GM10847 (cell line): ENCODE data around the gene PSTPIP2.

Experiments
- POLR2A ChIP-seq: IDR thresholded peaks from 2 replicates; pipeline ENCODE4 v1.6.1; 2011; ENCODE audit not compliant: insufficient read length; ENCODE audit errors: extremely low read depth

Gene PSTPIP2, protein sequence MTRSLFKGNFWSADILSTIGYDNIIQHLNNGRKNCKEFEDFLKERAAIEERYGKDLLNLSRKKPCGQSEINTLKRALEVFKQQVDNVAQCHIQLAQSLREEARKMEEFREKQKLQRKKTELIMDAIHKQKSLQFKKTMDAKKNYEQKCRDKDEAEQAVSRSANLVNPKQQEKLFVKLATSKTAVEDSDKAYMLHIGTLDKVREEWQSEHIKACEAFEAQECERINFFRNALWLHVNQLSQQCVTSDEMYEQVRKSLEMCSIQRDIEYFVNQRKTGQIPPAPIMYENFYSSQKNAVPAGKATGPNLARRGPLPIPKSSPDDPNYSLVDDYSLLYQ

DNA sequence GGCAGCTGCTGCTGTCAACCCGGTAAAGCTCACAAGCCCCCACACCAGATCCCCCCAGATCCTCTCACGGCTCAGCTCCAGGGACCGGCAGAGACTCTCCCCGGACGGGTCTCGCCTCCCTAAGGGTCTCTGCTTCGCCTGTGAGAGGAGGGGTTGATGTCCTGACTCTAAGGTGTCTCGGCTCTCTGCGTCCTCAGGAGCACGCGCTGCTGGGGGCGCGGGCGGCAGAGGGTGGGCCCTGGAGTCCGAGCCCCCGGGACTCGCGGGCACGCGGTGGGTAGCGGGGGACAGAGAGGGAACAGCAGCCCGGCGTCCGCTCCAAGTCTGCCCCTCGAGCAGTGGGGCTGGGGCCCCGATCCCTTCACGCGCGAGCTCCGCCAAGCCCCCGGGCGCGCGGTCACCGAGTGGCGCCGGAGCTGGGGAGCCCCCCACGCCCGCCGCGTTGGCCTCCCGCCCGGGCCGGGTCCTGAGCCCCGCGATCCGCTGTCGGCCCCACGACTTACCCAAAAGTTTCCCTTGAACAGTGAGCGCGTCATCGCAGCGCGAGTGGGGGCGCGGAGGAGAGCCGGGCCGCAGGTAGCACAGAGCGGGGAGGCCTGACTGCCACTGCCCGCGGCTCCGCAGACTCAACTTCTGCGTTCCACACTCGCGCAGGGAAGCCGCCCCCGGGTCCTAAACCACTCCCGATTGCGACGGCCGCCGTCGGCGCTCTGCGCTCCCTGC lies at the start of gene PSTPIP2:
TSS of gene PSTPIP2 (minus strand) at position 608 of the 723 bp plus-strand sequence. CDS start at position 536, 72 bp downstream.
- TF ChIP-seq POLR2A = no peak

DNA sequence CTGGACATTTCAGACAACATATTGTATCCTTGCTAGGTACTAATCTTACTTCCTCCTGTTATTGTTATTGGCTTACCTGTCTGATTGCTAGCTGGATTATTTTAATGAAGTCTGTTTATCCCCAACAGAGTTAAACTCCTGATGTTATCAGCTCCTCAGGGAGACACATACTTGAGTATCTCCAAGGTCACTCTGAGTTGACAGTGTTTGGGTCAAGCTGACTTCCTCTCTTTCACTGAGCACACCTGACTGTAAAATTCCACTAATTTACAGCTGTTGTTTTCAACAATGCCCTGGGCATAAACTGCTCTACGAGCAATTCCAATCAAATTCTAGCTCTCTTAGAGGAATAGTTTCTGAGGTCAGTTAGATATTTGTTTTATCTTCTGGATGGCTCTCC lies 41.7 kb upstream of the PSTPIP2 start:
- no peak for TF ChIP-seq POLR2A

DNA sequence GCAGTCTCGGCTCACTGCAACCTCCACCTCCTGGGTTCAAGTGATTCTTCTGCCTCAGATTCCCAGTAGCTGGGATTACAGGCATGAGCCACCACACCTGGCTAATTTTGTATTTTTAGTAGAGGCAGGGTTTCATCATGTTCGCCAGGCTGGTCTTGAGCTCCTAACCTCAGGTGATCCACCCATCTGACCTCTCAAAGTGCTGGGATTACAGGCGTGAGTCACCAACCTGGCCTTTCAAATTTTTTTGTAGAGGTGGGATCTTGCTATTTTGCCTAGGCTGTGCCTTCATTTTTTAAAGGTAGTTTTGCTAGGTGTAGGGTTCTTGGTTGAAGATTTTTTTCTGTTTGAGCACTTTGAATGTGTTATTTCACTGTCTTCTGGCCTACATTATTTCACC lies 38.3 kb upstream of the PSTPIP2 start:
- TF ChIP-seq POLR2A = no peak

DNA sequence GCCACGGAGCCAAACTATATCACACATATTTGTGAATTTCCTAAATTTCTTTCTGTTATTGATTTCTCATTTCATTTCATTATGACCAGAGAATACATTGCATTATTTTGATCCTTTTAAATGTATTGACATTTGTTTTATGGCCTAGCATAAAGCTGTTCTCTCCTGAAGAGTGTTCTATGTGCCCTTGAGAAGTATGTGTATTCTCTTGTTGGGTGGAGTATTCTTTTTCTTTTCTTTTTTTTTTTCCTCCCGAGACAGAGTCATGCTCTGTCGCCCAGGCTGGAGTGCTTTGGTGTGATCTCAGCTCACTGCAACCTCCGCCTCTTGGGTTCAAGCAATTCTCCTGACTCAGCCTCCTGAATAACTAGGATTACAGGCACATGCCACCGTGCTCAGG lies 37.3 kb upstream of the PSTPIP2 start:
- TF ChIP-seq POLR2A = no peak

DNA sequence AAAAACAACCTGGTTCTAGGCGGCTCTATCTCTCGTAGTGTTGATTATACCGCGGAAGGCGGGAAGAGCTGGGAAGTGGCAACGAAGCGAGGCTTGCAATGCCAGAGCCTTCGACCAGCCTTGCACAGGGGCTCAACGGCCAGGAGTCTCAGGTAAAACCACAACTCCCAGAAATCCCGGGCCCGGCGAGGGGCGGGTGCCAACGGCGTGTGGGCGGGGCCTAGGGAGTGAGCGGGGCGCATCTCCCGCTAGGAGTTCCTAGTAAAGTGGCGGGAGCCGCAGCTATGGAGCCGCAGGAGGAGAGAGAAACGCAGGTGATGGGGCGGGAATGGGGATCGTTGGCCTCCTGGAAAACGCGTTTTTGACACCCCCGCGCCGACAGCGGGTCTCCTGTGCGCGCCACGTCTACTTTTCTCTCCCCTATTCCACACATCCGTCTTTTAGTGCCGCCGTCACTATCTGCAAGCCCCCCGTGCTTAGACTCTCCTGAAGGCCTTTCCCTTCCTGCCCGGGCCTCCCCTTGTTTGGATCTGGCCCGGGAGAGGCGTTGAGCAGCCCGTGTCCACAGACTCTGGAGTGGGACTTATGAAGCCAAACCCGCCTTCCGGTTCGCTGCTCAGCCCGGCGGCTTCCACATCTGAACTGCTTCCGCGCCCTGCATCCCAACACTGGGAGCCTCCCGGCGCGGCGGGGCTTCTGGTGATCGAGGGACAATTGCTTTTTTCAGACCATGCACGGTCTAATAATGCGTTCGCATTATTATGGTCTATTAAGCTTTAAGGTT lies 32.3 kb upstream of the PSTPIP2 start, which contains the start of gene HAUS1:
TSS of gene HAUS1 (plus strand) at position 258 of the 784 bp plus-strand sequence. CDS start at position 285, 27 bp downstream.
- peak; percentile 43 for TF ChIP-seq POLR2A

DNA sequence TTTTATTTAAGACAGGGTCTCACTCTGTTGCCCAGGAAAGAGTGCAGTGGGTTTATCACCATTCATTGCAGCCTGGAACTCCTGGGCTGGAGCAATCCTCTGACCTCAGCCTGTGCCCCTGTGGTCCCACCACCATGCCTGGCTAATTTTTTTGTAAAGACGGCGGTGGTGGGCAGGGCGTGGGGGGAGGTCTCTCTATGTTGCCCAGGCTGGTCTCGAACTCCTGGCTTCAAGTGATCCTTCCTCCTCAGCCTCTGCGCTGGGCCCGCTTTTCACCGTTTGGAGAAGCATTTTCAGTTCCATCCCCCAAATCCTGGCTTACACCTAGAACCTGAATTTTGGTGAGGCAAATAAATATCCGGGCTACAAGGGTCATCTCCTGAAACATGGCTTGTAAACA lies 27.4 kb upstream of the PSTPIP2 start:
- no peak for TF ChIP-seq POLR2A

DNA sequence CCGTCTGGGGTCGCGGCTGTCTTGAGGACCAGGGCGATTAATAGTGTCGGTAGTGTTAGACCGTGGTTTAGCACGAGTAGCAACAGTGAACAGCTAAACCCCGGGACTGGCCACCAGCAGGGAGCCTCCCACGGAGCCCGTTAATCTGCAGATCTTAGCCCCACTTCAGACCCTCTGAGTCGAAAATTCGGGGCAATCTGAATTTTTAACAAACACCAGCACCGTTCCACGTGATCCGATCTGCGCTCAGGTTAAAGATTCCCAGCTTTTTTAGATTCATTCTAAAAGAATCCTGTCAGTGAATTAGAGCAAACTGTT lies 26.5 kb upstream of the PSTPIP2 start:
- TF ChIP-seq POLR2A = no peak

DNA sequence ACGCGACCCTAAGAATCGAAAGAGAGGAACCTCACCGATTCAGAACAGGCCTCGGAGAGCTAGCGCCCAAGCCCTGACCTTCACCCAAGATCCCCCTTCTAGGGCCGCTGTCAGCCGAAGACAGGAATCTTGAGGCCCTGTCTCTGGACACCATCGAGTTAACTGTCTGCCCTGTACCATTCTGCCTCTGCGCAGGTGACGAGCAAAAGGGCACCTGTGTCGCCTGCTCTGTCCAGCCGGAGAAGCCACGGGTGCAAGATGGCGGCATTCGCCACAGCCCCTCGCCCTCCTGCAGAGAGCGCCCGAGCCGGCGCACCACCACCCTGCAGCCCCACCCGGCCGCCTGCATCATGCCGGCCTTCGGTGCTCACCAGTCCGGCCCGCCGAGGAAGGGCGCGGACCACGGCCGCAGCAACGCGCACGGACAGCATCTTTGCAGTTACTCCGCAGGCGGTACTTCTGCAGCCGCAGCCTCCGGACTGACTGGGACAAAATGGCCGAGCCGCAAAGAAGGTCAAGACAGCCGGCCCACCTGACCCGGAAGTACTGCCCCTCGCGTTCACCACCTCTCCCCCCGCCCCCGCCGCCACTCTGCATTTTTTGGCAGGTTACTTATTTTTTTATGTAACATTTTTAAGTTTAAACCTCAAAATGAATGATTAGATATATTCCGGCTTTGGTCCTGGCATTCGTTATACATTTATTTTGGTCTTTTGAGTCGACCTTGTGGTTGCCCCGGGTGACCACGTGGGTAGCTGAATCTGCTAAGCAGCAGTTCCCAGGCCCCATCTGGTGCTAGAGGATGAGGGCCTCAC lies 25.9 kb upstream of the PSTPIP2 start, which contains the start of gene ATP5F1A:
TSS of gene ATP5F1A (minus strand) at position 496 of the 815 bp plus-strand sequence. CDS start at position 431, 65 bp downstream.
- TF ChIP-seq POLR2A = peak; percentile 83

DNA sequence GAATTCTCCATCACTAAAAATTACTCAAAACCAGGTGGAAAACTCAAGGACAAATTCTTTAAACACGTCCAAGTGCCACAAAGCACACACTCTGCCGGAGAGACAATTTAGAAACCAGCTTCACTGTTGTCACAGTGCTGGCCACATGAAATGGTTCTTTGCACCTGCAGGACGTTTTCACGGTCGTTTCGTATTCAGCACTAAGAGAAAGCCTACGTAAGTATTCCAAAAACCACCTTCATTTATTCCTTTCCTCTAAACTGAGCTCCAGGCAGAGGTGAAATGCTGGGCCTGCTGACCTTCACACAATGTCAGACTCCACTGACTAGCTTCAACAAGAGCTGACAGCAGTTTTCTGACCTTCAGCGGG lies 25.4 kb upstream of the PSTPIP2 start:
- TF ChIP-seq POLR2A = no peak

DNA sequence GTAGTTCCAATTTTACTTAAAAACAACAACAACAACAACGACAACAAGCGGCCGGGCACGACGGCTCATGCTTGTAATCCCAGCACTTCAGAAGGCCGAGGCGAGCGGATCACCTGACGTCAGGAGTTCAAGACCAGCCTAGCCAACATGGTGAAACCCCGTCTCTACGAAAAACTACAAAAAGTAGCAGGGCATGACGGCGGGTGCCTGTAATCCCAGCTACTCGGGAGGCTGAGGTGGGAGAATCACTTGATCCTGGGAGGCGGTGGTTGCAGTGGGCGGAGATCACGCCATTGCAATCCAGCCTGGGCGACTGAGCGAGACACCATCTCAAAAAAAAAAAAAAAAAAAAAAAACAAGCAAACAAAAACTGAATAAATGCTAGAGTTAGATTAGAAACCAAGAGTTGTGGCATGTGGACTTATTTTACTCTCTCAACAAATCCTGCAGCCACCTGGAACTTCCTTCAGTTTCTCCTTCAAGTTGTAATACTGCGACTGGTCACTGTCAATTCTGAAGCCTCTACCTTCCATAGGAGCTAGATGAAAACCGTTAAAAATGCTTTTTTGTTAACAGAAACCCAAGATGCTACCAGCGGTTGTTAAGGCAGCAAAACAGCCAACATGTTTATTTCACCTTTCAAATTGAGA lies 24.7 kb upstream of the PSTPIP2 start:
- TF ChIP-seq POLR2A = no peak

DNA sequence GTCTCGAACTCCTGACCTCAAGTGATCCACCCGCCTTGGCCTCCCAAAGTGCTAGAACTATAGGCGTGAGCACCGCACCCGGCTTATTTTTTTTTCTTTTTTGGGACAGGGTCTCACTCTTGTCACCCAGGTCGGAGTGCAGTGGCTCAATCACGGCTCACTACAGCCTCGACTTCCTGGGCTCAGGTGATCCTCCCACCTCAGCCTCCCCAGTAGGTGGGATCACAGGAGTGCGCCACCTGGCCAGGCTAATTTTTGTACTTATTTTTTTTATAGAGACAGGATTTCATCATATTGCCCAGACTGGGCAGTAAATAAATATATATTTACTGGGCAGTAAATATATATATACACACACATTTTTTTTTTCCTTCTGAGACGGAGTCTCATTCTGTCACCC lies 23.5 kb upstream of the PSTPIP2 start:
- no peak for TF ChIP-seq POLR2A

DNA sequence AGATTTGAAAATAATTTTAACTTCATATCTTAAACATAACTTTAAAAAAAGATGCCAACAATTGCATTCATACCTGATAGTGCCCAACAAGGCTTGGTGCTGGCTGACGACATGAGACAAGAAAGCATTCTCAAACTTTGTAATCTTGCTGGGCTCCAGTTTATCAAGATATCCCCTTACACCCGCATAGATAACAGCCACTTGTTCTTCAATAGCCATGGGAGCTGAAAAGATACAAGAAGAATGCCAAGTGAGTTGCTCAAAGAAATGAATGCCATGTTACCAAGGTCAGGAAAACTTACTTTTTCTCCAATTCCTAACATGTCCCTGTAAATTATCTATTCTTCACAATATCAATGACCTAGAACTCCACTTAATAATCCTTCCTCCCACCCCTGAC lies 12.4 kb upstream of the PSTPIP2 start:
- TF ChIP-seq POLR2A = no peak

DNA sequence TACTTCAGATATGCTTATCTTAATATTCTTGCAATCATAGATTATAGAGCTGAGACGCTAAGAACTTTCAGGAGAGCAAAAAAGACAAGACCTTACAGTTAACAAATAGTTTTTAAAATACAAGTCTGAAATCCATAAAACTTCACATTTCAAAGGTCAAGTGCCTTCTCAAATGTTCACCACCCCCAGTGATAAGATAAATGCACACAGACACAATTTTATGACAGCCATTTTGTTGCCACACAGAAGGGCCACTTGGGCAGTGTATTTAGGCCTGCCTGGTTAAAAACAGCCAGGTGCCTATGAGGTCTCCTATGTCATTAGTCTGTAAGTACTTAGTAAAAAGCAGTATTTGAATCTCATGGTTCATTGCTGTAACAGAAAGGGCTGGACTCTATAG lies 8.1 kb upstream of the PSTPIP2 start:
- no peak for TF ChIP-seq POLR2A

DNA sequence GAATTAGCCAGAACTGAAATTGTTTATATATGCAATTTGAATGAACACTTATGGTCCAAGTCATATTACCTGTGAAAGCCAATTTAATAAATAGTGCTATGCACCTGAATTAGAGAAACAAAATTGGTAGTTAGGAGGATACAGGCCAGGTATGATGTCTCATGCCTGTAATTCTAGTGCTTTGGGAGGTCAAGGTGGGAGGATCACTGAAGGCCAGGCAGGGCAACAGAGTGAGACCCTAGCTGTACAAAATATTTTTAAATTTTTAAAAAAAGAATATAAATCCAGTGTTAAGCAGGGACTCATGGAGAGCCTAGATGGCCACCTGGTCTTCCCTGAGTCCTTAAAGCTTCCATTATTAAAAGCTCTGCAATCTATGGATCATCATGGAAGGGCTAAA lies 7.3 kb upstream of the PSTPIP2 start:
- no peak for TF ChIP-seq POLR2A
